A673 (cell line): Measurements from ENCODE around the gene SMURF1. TPM values are rescaled to one million over a fixed set of nuclear protein-coding genes. Genes with fewer than 3 reads are reported as not detected.

Experiments used
- BruUV-seq: library from RNA; stranded (reverse); fragments of 400-500 nt; replicated peaks from 2 replicates; lab custom pipeline; 2021; lab: Mats Ljungman, UMichigan
- CTCF ChIA-PET: fragments of 300-600 bp; sonication (Branson Sonifier 250); formaldehyde crosslinking; loops from one replicate; lab custom pipeline; 2022; ENCODE audit warnings: antibody characterized with exemption; lab: Charles Lee
- POLR2A ChIA-PET: fragments of 300-600 bp; sonication (Branson Sonifier 250); formaldehyde crosslinking; loops from one replicate; lab custom pipeline; 2022; ENCODE audit warnings: antibody characterized with exemption; ENCODE audit not compliant: low non-redundant PET; lab: Charles Lee
- DNase-seq: peaks from one replicate; pipeline ENCODE4 v3.0.0-alpha.2; 2015; ENCODE audit warnings: low spot score
- H3K27ac ChIP-seq: fragments of 200-600 bp; sonication (generic); 2 replicates; pipeline ENCODE4 v1.5.1; 2016; ENCODE audit warnings: mixed run types, low read depth, mild to moderate bottlenecking, mixed read lengths, antibody characterized with exemption, low read length; ENCODE audit not compliant: poor library complexity, severe bottlenecking
- H3K27me3 ChIP-seq: fragments of 200-600 bp; sonication (generic); replicated peaks from 2 replicates; pipeline ENCODE4 v1.6.1; 2017; ENCODE audit warnings: mixed run types, low read depth, mild to moderate bottlenecking, mixed read lengths, antibody characterized with exemption, low read length; ENCODE audit not compliant: insufficient read depth, poor library complexity
- H3K36me3 ChIP-seq: fragments of 200-600 bp; sonication (generic); 2 replicates; pipeline ENCODE4 v1.6.1; 2016; ENCODE audit warnings: mixed run types, mild to moderate bottlenecking, mixed read lengths, antibody characterized with exemption, low read length; ENCODE audit not compliant: insufficient read depth, poor library complexity, severe bottlenecking
- H3K4me1 ChIP-seq: fragments of 200-600 bp; sonication (generic); 2 replicates; pipeline ENCODE4 v1.6.1; 2017; ENCODE audit warnings: mixed run types, mild to moderate bottlenecking, mixed read lengths, antibody characterized with exemption, low read length; ENCODE audit not compliant: insufficient read depth, poor library complexity, severe bottlenecking
- H3K4me3 ChIP-seq: fragments of 200-600 bp; sonication (generic); 2 replicates; pipeline ENCODE4 v1.5.1; 2016; ENCODE audit warnings: low read depth, mixed run types, mild to moderate bottlenecking, mixed read lengths, low read length; ENCODE audit not compliant: poor library complexity, severe bottlenecking
- H3K9me3 ChIP-seq: fragments of 200-600 bp; sonication (generic); 2 replicates; pipeline ENCODE4 v1.6.1; 2016; ENCODE audit warnings: mixed run types, low read depth, mild to moderate bottlenecking, mixed read lengths, antibody characterized with exemption, low read length; ENCODE audit not compliant: poor library complexity, severe bottlenecking
- CTCF ChIP-seq: fragments of 300-800, 200-600 bp; sonication (generic); conservative IDR thresholded peaks from 2 replicates; pipeline ENCODE4 v1.5.1; 2017; ENCODE audit warnings: low read depth, mild to moderate bottlenecking, antibody characterized with exemption, low read length, moderate library complexity, mixed read lengths
- EZH2 ChIP-seq: fragments of 200-600 bp; sonication (generic); IDR thresholded peaks from 2 replicates; pipeline ENCODE4 v1.6.1; 2017; ENCODE audit warnings: borderline replicate concordance, low read depth, mild to moderate bottlenecking, mixed read lengths, antibody characterized with exemption, low read length; ENCODE audit not compliant: poor library complexity, severe bottlenecking
- intact Hi-C: fragments of 100-400 bp; cut with micrococcal nuclease; formaldehyde crosslinking; loops from one replicate; pipeline ENCODE4 v1.10.0; 2022; ENCODE audit not compliant: unreplicated experiment
- total RNA-seq: library from RNA; stranded (reverse); gene quantifications from 2 replicates; pipeline ENCODE4 v1.2.3, GENCODE V29; 2021

Gene SMURF1
- total RNA-seq, 1 experiment from 2014 or later = 16.5 TPM

GRCh38 chr7:99019523-99020412 lies 124.1 kb downstream of the SMURF1 start:
- no peak overlapping the region for H3K4me3 ChIP-seq
- H3K36me3 ChIP-seq = peaks cover 10% of the 10 kb centered on the region
- TF ChIP-seq CTCF = no peak
- no peak for TF ChIP-seq EZH2
- no peaks in the 10 kb centered on the region for H3K27me3 ChIP-seq
- ChIA-PET CTCF (no interaction called here), POLR2A (no interaction called here)
- H3K27ac ChIP-seq = no peak overlapping the region
- intact Hi-C loops = loop anchor here (10.0 kb wide), 1 partner anchor 55 kb away; no protein-coding TSS in a partner anchor
- BruUV-seq = no TSS peak
- H3K9me3 ChIP-seq = no peaks in the 10 kb centered on the region
- no peak for DNase-seq
- H3K4me1 ChIP-seq = peaks cover 14% of the 10 kb centered on the region

GRCh38 chr7:99016196-99016595 lies 127.7 kb downstream of the SMURF1 start:
- Histone ChIP-seq H3K9me3 (no peaks in the 10 kb centered on the region), H3K4me3 (no peak overlapping the region), H3K36me3 (peaks cover 40% of the 10 kb centered on the region), H3K27me3 (no peaks in the 10 kb centered on the region), H3K4me1 (peaks cover 2% of the 10 kb centered on the region), H3K27ac (no peak overlapping the region)
- ChIA-PET POLR2A (no interaction called here), CTCF (no interaction called here)
- no peak for DNase-seq
- TF ChIP-seq EZH2 (no peak), CTCF (no peak)
- BruUV-seq = no TSS peak
- intact Hi-C loops = no loop called here

GRCh38 chr7:99014113-99014985 lies 129.6 kb downstream of the SMURF1 start:
- H3K36me3 ChIP-seq = peaks cover 41% of the 10 kb centered on the region

More at GRCh38 chr7:99014113-99014985, 129.6 kb downstream of the SMURF1 start:
- intact Hi-C loops = no loop called here
- Histone ChIP-seq H3K4me1 (no peaks in the 10 kb centered on the region), H3K4me3 (no peak overlapping the region), H3K27ac (no peak overlapping the region), H3K9me3 (no peaks in the 10 kb centered on the region), H3K27me3 (no peaks in the 10 kb centered on the region)
- no TSS peak for BruUV-seq
- POLR2A ChIA-PET = no interaction called here
- DNase-seq = no peak
- CTCF ChIA-PET = no interaction called here
- TF ChIP-seq EZH2 (no peak), CTCF (no peak)
